GM12892 (cell line): Measurements from ENCODE around the gene EVL.

Experiments
- POLR2A ChIP-seq: IDR thresholded peaks from 2 replicates; pipeline ENCODE4 v1.6.1; 2011; ENCODE audit warnings: low read depth, low read length, control low read depth
- POLR2AphosphoS5 ChIP-seq: IDR thresholded peaks from 2 replicates; pipeline ENCODE4 v1.6.1; 2011; ENCODE audit warnings: low read depth, low read length, control low read depth
- TAF1 ChIP-seq: IDR thresholded peaks from 2 replicates; pipeline ENCODE4 v1.6.1; 2011; ENCODE audit warnings: low read depth, mild to moderate bottlenecking, control low read depth, low read length, borderline replicate concordance

DNA sequence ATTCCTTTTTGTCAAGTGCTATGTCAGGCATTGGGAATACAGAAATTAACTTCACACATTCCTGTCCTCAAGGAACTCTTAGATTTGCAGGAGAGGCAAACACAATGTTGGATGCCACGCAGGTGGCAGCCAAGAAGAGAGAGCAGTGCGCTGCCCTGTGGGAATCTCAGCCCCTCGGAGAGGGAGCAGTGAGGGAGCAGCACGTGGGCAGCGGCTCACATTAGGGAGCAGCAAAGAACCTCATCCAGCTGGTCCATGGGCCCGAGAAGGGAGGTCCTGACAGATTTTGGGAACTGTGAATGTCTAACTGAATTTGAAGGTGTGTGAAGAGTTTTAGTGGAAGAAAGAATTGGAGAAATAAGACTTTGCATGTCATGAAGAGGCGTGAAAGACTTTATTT is 47.2 kb upstream of the EVL start:
- TF ChIP-seq POLR2AphosphoS5 = no peak
- no peak for TF ChIP-seq POLR2A
- no peak for TF ChIP-seq TAF1
